Gastrocnemius medialis (tissue), 4 donors: ENCODE results near the gene CAMTA1. TPM values are rescaled to one million over a fixed set of nuclear protein-coding genes. Genes with fewer than 3 reads are reported as not detected.

Source experiments
- ATAC-seq, 2 donors: fragments of 150-250 bp; one replicate each; pipeline ENCODE4 v1.9.1; 2016
- DNase-seq, 2 donors: peaks; one replicate each; pipeline ENCODE4 v3.0.0-alpha.2; 2019
- H3K27ac ChIP-seq, 4 donors: fragments of 200-600 bp; sonication (generic); 1 replicate in 1 of 4; 2 replicates in 3 of 4; pipeline ENCODE4 v1.5.1; 2016 to 2018; ENCODE audit warnings: mild to moderate bottlenecking in 2 of 4, moderate library complexity in 1 of 4
- H3K27me3 ChIP-seq, 3 donors: fragments of 200-600 bp; sonication (generic) in 2 of 3; 1 replicate in 1 of 3; 2 replicates in 2 of 3; pipeline versions ENCODE4 v1.5.1 to v1.6.0; 2016 to 2019; ENCODE audit warnings: mild to moderate bottlenecking in 1 of 3, moderate library complexity in 1 of 3
- H3K36me3 ChIP-seq, 2 donors: fragments of 200-600 bp; sonication (generic) in 1 of 2; one replicate each; pipeline ENCODE4 v1.5.1; 2017 to 2018
- H3K4me1 ChIP-seq, 2 donors: fragments of 200-600 bp; sonication (generic) in 1 of 2; one replicate each; pipeline ENCODE4 v1.5.1; 2016 to 2017; ENCODE audit warnings: mild to moderate bottlenecking in 2 of 2
- H3K4me3 ChIP-seq, 4 donors: fragments of 200-600 bp; sonication (generic) in 3 of 4; 1 replicate in 1 of 4; 2 replicates in 3 of 4; pipeline ENCODE4 v1.5.1; 2016 to 2019; ENCODE audit warnings: mild to moderate bottlenecking in 2 of 4
- H3K9me3 ChIP-seq, 3 donors: fragments of 200-600 bp; sonication (generic) in 2 of 3; 1 replicate in 1 of 3; 2 replicates in 2 of 3; pipeline ENCODE4 v1.5.1; 2016 to 2019
- CTCF ChIP-seq, 5 experiments: fragments of 450-650 bp in 3 of 5; fragments of 200-600 bp in 2 of 5; sonication (generic) in 2 of 5; IDR thresholded peaks in 4 of 5; conservative IDR thresholded peaks in 1 of 5; 1 replicate in 4 of 5; 2 replicates in 1 of 5; pipeline ENCODE4 v1.5.1; 2016 to 2019; ENCODE audit warnings: antibody characterized with exemption in 5 of 5, mild to moderate bottlenecking in 3 of 5, moderate library complexity in 3 of 5
- POLR2A ChIP-seq, 2 donors: fragments of 450-650 bp; IDR thresholded peaks; one replicate each; pipeline ENCODE4 v1.6.1; 2017; ENCODE audit warnings: antibody characterized with exemption in 2 of 2, mild to moderate bottlenecking in 2 of 2, moderate library complexity in 2 of 2
- in situ Hi-C, 4 donors: fragments of 200-750 bp; cut with MboI; loops; one replicate each; pipeline versions ENCODE4 v1.15.0 to v1.8.0; 2017; ENCODE audit warnings: low sequenced_read_pairs in 4 of 4
- intact Hi-C: fragments of 100-400 bp; cut with DNase I; formaldehyde crosslinking; loops from one replicate; pipeline ENCODE4 v1.15.1; 2023; ENCODE audit warnings: low total_unique reads
- total RNA-seq, 4 donors: library from RNA; depleted of rRNA; stranded (reverse); fragments of >200 nt; gene quantifications; one replicate each; pipeline versions ENCODE4 v1.1.0 to v1.2.3, GENCODE V29; 2016

CAMTA1 gene
- total RNA-seq, 4 donors from 2014 or later = 60.5 to 113 (median 70.4) TPM

- Histone ChIP-seq H3K27me3 (no peaks in the 10 kb centered on the region), H3K27ac (no peak overlapping the region), H3K4me3 (no peak overlapping the region), H3K4me1 (peaks cover 0 to 4% of the 10 kb centered on the region in 2 donors), H3K36me3 (no peaks in the 10 kb centered on the region), H3K9me3 (no peaks in the 10 kb centered on the region)
- ATAC-seq = no peak
- intact Hi-C loops (no loop called here), in situ Hi-C loops (no loop called here)
- TF ChIP-seq CTCF (IDR thresholded peaks at IDR 0.05 in 4 of 5, conservative IDR thresholded peaks at IDR 0.05 in 1 of 5) = no peak
- no peak for TF ChIP-seq POLR2A (IDR thresholded peaks at IDR 0.05)
- DNase-seq = no peak
Measured at GRCh38 chr1:7511381-7511780, 726.1 kb downstream of the CAMTA1 start.

GRCh38 chr1:7513081-7513480 lies 727.8 kb downstream of the CAMTA1 start:
- in situ Hi-C loops = no loop called here
- DNase-seq (no peak), ATAC-seq (no peak)
- Histone ChIP-seq H3K4me1 (peaks cover 4 to 11% of the 10 kb centered on the region in 2 donors), H3K27me3 (no peaks in the 10 kb centered on the region), H3K36me3 (no peaks in the 10 kb centered on the region), H3K4me3 (no peak overlapping the region), H3K9me3 (no peaks in the 10 kb centered on the region), H3K27ac (no peak overlapping the region)
- no peak for TF ChIP-seq POLR2A (IDR thresholded peaks at IDR 0.05)
- TF ChIP-seq CTCF (IDR thresholded peaks at IDR 0.05 in 4 of 5, conservative IDR thresholded peaks at IDR 0.05 in 1 of 5) = no peak
- intact Hi-C loops = no loop called here

DNA sequence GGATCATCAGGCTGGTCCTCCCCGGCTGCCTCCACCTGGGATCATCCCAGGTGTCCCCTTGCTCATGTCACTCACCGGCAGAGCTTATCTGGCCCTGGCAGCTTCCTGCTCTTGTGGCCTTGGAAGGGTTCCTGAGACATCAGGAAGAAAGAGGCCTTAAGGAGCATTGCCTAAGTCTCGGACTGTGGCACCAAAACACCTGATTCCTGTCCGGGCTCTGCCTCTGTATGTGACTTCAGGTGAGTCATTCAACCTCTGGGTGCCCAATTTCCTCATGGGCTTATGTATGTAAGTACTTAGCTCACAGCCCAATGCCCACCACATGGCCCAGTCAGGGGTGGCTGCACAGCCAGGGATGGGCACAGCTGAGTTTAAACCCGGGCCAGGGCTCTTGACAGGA lies 729.9 kb downstream of the CAMTA1 start:
- no peak for TF ChIP-seq CTCF (IDR thresholded peaks at IDR 0.05 in 4 of 5, conservative IDR thresholded peaks at IDR 0.05 in 1 of 5)
- TF ChIP-seq POLR2A (IDR thresholded peaks at IDR 0.05) = no peak
- ATAC-seq (no peak), DNase-seq (no peak)
- Histone ChIP-seq H3K9me3 (no peaks in the 10 kb centered on the region), H3K36me3 (no peaks in the 10 kb centered on the region), H3K27me3 (no peaks in the 10 kb centered on the region), H3K4me1 (peaks cover 9 to 18% of the 10 kb centered on the region in 2 donors), H3K27ac (no peak overlapping the region), H3K4me3 (no peak overlapping the region)
- intact Hi-C loops (no loop called here), in situ Hi-C loops (no loop called here)

DNA sequence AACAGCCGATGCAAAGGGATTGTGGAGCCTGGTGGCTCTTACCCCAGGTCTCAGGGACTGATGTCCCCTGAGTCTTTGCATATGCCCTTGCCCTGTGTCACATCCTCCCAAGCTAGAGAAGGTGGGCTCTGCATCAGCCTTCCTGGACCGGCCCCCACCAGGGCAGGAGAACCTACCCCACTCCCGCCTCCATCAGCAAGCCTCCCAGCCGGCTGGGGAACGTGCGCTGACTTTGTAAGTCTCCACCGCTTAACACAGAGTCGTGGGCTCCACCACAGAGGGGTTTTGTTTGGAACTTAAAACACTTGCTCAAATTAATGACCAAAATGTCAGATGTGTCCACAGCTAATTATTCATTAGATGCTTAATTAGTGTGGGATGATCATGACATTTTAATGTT lies 730.6 kb downstream of the CAMTA1 start:
- no peak for TF ChIP-seq POLR2A (IDR thresholded peaks at IDR 0.05)
- TF ChIP-seq CTCF (IDR thresholded peaks at IDR 0.05 in 4 of 5, conservative IDR thresholded peaks at IDR 0.05 in 1 of 5) = no peak

DNA sequence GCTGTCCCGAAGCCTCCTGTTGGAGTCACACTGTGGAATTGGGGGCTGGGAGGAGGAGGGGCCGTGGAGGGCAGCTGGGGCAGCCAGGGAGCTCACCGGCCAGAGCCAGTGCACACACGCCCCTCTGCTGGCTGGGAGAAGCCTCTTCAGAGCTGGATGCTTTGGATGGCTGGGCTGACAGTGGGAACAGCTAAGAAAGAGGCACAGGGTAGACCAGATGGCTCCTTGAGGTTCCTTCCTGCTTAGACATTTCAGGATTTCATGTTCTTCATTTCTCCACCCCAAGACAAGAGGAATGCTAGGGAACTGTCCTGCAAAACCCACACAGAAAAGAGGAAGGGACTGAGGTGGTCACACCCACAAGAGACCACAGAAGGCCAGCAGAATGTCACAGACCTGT lies 731.1 kb downstream of the CAMTA1 start:
- H3K36me3 ChIP-seq = no peaks in the 10 kb centered on the region
- H3K9me3 ChIP-seq = no peaks in the 10 kb centered on the region
- H3K4me1 ChIP-seq = peaks cover 9 to 14% of the 10 kb centered on the region in 2 donors
- H3K4me3 ChIP-seq = no peak overlapping the region
- TF ChIP-seq CTCF (IDR thresholded peaks at IDR 0.05 in 4 of 5, conservative IDR thresholded peaks at IDR 0.05 in 1 of 5) (no peak), POLR2A (IDR thresholded peaks at IDR 0.05) (no peak)
- no peaks in the 10 kb centered on the region for H3K27me3 ChIP-seq
- in situ Hi-C loops = no loop called here
- no peak overlapping the region for H3K27ac ChIP-seq
- intact Hi-C loops = no loop called here
- no peak for DNase-seq
- ATAC-seq = no peak

More for the DNA sequence above, 730.6 kb downstream of the CAMTA1 start:
- Histone ChIP-seq H3K4me1 (peaks cover 9 to 15% of the 10 kb centered on the region in 2 donors), H3K27me3 (no peaks in the 10 kb centered on the region), H3K9me3 (no peaks in the 10 kb centered on the region), H3K27ac (no peak overlapping the region), H3K4me3 (no peak overlapping the region), H3K36me3 (no peaks in the 10 kb centered on the region)
- intact Hi-C loops = no loop called here
- no peak for ATAC-seq
- in situ Hi-C loops = no loop called here
- DNase-seq = no peak
